Mononuclear cell (primary cell): Measurements from ENCODE around the gene SMYD3. TPM values are rescaled to one million over a fixed set of nuclear protein-coding genes. Genes with fewer than 3 reads are reported as not detected.
"Not testable (repeated sequence)": the region's sequence is repeated elsewhere in the genome, so short reads cannot be mapped to it uniquely, and the experiment has no call there.

ENCODE experiments used
- H3K27me3 ChIP-seq: 2 replicates; pipeline ENCODE4 v1.6.0; 2011; ENCODE audit warnings: low read length, control low read depth; ENCODE audit not compliant: insufficient read depth
- H3K4me1 ChIP-seq: 2 replicates; pipeline ENCODE4 v1.5.1; 2011; ENCODE audit warnings: mild to moderate bottlenecking, low read length, control low read depth; ENCODE audit not compliant: insufficient read depth
- H3K4me3 ChIP-seq: 2 replicates; pipeline ENCODE4 v1.5.1; 2011; ENCODE audit warnings: mild to moderate bottlenecking, low read length, moderate library complexity
- H3K9me3 ChIP-seq: 2 replicates; pipeline ENCODE4 v1.5.1; 2011; ENCODE audit warnings: low read depth, mild to moderate bottlenecking, control low read depth, low read length
- total RNA-seq: library from RNA; depleted of rRNA; stranded (reverse); fragments of >200 nt; gene quantifications from one replicate; pipeline ENCODE4 v1.2.3, GENCODE V29; 2012

SMYD3 gene
- total RNA-seq, 1 donor = 18.2 TPM

GRCh38 chr1:245750261-245750660, 756.8 kb downstream of the SMYD3 start:
- Histone ChIP-seq H3K9me3 (no peaks in the 10 kb centered on the region), H3K27me3 (no peaks in the 10 kb centered on the region), H3K4me3 (no peak overlapping the region), H3K4me1 (no peaks in the 10 kb centered on the region)

DNA sequence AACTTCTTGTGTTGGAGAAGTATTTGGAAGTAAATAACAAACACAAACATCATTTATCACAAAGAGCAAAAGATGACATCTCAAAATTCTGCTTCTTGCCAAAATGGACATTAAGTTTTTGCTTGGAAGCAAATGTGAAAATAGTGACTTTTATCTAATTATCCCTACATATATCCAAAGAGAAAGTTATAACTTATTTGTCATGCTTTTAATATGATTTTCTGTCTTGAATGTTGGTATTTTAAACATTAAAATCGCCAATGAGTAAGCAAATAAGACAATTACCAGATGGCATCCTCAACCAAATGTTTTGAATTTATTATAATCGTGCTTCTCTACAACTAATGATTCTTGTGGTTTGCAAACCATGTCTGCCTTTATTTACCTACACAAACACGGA, 758.0 kb downstream of the SMYD3 start:
- Histone ChIP-seq H3K9me3 (no peaks in the 10 kb centered on the region), H3K27me3 (no peaks in the 10 kb centered on the region), H3K4me3 (no peak overlapping the region), H3K4me1 (no peaks in the 10 kb centered on the region)

DNA sequence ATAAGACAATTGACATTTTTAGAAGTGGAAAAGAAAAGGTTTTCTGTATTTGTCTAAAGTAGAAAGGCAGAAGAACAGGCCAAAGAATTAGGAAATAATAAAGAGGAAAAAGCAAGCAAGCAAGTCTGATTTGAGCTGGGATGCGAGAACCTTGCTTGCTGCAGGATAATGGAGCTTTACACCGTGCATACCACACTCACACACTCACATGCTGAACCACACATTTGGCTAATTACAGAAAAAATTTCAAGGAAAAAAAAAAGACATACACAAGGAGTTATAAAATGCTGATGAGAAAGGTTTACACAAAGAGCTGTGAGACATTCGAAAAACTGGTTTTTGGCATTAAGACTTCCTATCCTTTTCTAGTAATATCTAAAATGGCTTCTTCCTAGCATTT, 758.4 kb downstream of the SMYD3 start:
- Histone ChIP-seq H3K27me3 (no peaks in the 10 kb centered on the region), H3K4me3 (no peak overlapping the region), H3K9me3 (no peaks in the 10 kb centered on the region), H3K4me1 (no peaks in the 10 kb centered on the region)

GRCh38 chr1:245748240-245748639, 758.8 kb downstream of the SMYD3 start:
- H3K27me3 ChIP-seq = no peaks in the 10 kb centered on the region
- H3K4me1 ChIP-seq = no peaks in the 10 kb centered on the region
- H3K9me3 ChIP-seq = no peaks in the 10 kb centered on the region
- H3K4me3 ChIP-seq = no peak overlapping the region

DNA sequence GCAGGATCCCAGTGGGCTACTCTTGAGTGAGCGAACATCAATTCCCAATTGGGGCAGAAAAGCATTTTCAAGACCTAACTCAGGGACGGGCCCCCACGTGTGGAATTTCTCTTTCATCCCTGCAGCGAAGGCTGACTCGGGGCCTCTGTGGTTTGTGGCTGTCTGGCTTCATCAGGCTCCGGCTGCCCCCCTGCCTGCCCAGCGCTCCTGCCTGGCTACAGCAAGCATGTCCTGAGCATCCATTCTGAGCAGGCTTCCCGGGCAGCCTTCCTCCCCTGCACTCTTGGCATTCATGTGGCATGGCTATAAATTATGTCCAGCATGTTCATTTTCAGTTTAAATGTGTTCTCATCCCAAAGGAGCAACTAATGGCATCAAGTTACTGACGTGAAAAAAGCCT, 764.2 kb downstream of the SMYD3 start:
- H3K4me1 ChIP-seq = no peaks in the 10 kb centered on the region
- no peaks in the 10 kb centered on the region for H3K9me3 ChIP-seq
- H3K4me3 ChIP-seq = no peak overlapping the region
- no peaks in the 10 kb centered on the region for H3K27me3 ChIP-seq

- not testable (repeated sequence) for H3K9me3 ChIP-seq, H3K4me3 ChIP-seq, H3K27me3 ChIP-seq, H3K4me1 ChIP-seq
These were observed 766.7 kb downstream of the SMYD3 start for GRCh38 chr1:245740336-245740735.

DNA sequence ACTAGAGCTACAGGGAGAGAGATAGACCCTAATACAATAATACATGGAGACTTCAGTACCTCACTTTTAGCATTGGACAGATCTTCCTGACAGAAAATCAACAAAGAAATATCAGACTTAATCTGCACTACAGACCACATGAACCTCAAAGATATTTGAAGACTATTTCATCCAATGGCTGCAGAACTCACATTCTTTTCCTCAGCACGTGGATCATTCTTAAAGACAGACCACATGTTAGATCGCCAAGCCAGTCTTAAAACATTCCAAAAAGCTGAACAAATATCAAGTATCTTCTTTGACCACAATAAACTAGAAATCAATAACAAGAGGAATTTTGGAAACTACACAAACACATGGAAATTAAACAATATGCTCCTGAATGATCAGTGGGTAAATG, 776.3 kb downstream of the SMYD3 start:
- Histone ChIP-seq H3K9me3 (peaks cover 19% of the 10 kb centered on the region), H3K4me1 (no peaks in the 10 kb centered on the region), H3K27me3 (no peaks in the 10 kb centered on the region), H3K4me3 (no peak overlapping the region)

- H3K27me3 ChIP-seq, H3K4me3 ChIP-seq, H3K4me1 ChIP-seq: not testable (repeated sequence)
- H3K9me3 ChIP-seq = peaks cover 19% of the 10 kb centered on the region
These were observed 779.0 kb downstream of the SMYD3 start for GRCh38 chr1:245728035-245728434.

GRCh38 chr1:245721488-245721887, 785.6 kb downstream of the SMYD3 start:
- no peaks in the 10 kb centered on the region for H3K27me3 ChIP-seq
- H3K4me3 ChIP-seq = no peak overlapping the region
- no peaks in the 10 kb centered on the region for H3K9me3 ChIP-seq
- H3K4me1 ChIP-seq = no peaks in the 10 kb centered on the region

DNA sequence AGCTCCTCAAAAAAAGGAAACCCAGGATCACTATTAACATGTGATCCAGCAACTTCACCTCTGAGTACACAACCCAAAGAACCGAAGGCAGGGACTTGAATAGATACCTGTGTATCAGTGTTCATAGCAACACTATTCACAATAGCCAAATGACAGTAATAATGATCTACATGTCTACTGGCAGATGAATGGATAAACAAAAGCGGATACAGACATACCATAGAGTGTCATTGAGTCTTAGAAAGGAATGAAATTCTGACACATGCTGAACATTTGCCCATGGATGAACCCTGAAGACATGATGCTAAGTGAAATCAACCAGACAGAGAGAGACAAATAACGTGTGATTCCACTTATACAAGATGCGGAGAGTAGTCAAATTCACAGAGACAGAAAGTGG, 788.1 kb downstream of the SMYD3 start:
- Histone ChIP-seq H3K4me3 (no peak overlapping the region), H3K9me3 (no peaks in the 10 kb centered on the region), H3K4me1 (no peaks in the 10 kb centered on the region), H3K27me3 (no peaks in the 10 kb centered on the region)

GRCh38 chr1:245718123-245718522, 789.0 kb downstream of the SMYD3 start:
- Histone ChIP-seq H3K4me3 (no peak overlapping the region), H3K27me3 (no peaks in the 10 kb centered on the region), H3K4me1 (no peaks in the 10 kb centered on the region), H3K9me3 (no peaks in the 10 kb centered on the region)

DNA sequence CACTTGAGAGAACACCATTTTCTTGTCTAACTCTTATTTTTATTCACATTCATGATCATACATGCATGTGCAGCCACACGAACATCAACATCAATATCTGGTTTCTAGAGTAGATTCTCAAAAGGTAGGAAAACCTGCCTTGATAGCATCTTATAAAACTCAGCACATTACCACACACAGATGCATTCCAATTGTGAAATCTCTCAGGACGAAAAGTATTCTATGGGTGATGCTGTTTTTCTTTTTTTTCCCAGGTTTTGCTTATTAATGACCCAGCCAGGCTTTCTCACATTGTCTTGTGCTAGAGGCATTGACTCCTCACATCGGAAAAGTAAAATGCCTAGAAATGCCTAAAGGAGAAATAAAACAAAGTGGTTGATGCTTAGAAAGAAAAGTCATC, 789.5 kb downstream of the SMYD3 start:
- Histone ChIP-seq H3K4me1 (no peaks in the 10 kb centered on the region), H3K9me3 (no peaks in the 10 kb centered on the region), H3K27me3 (no peaks in the 10 kb centered on the region), H3K4me3 (no peak overlapping the region)

DNA sequence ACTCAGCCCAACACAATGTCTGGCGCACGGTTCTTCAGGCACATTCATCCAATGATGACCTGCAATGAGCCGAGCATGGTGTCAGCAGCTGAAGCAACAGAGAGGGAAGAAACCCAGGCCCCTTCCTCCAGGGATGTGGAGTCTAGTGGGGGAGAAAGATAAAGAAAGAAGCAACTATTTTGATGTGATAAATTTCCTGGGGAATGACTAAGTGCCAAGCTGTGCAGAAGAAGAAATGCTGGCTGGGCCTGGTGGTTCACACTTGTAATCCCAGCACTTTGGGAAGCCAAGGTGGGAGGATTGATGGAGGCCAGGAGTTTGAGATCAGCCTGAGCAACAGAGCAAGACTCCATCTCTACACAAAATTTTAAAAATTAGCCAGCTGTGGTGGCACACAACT, 790.5 kb downstream of the SMYD3 start:
- Histone ChIP-seq H3K27me3 (no peaks in the 10 kb centered on the region), H3K4me3 (no peak overlapping the region), H3K4me1 (no peaks in the 10 kb centered on the region), H3K9me3 (no peaks in the 10 kb centered on the region)

GRCh38 chr1:245715970-245716369, 791.1 kb downstream of the SMYD3 start:
- Histone ChIP-seq H3K27me3 (no peaks in the 10 kb centered on the region), H3K4me3 (no peak overlapping the region), H3K4me1 (no peaks in the 10 kb centered on the region), H3K9me3 (no peaks in the 10 kb centered on the region)

GRCh38 chr1:245715291-245715701, 791.8 kb downstream of the SMYD3 start:
- no peaks in the 10 kb centered on the region for H3K4me1 ChIP-seq
- H3K4me3 ChIP-seq = no peak overlapping the region
- H3K27me3 ChIP-seq = no peaks in the 10 kb centered on the region
- H3K9me3 ChIP-seq = no peaks in the 10 kb centered on the region

DNA sequence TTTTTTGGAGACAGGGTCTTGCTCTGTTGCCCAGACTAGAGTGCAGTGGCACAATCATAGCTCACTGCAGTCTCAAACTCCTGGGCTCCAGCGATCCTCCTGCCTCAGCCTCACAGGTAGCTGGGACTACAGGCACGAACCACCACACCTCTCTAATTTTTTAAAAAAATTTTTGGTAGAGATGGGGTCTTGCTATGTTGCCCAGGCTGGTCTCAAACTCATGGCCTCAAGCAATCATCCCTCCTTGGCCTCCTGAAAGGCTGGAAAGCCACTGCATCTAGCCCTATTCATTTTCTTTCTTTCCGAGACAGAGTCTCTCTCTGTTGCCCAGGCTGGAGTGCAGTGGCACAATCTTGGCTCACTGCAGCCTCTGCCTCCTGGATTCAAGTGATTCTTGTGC, 793.1 kb downstream of the SMYD3 start:
- H3K27me3 ChIP-seq, H3K4me1 ChIP-seq, H3K9me3 ChIP-seq, H3K4me3 ChIP-seq: not testable (repeated sequence)
